CD4-positive, alpha-beta T cell treated with Interleukin-4 for 1 hour (primary cell): ENCODE data around the gene SMCO4.

ENCODE experiments used
- DNase-seq, 2 donors: peaks; one replicate each; pipeline ENCODE4 v3.0.0-alpha.2; 2020 to 2022

Gene SMCO4

GRCh38 chr11:93526641-93527583 lies 16.3 kb downstream of the SMCO4 start:
- DNase-seq = no peak

- DNase-seq = no peak
These were observed 16.9 kb downstream of the SMCO4 start for GRCh38 chr11:93526346-93526633.

- no peak for DNase-seq
These were observed 17.4 kb downstream of the SMCO4 start for GRCh38 chr11:93525601-93526345.

- no peak for DNase-seq
These were observed 18.3 kb downstream of the SMCO4 start for GRCh38 chr11:93524858-93525257.

GRCh38 chr11:93524173-93524536 lies 19.0 kb downstream of the SMCO4 start:
- no peak for DNase-seq

- DNase-seq = no peak
These were observed 22.3 kb downstream of the SMCO4 start for GRCh38 chr11:93520726-93521509.

GRCh38 chr11:93519179-93519578 lies 24.0 kb downstream of the SMCO4 start:
- DNase-seq = no peak

GRCh38 chr11:93518081-93518480 lies 25.1 kb downstream of the SMCO4 start:
- no peak for DNase-seq

- DNase-seq = no peak
These were observed 25.6 kb downstream of the SMCO4 start for GRCh38 chr11:93517611-93518010.

GRCh38 chr11:93517041-93517440 lies 26.1 kb downstream of the SMCO4 start:
- no peak for DNase-seq

GRCh38 chr11:93515441-93516025 lies 27.7 kb downstream of the SMCO4 start:
- no peak for DNase-seq

GRCh38 chr11:93514712-93515111 lies 28.5 kb downstream of the SMCO4 start:
- DNase-seq = no peak

- DNase-seq = no peak
These were observed 29.4 kb downstream of the SMCO4 start for GRCh38 chr11:93513772-93514171.

GRCh38 chr11:93512949-93513667 lies 30.1 kb downstream of the SMCO4 start:
- no peak for DNase-seq

- DNase-seq = no peak
These were observed 31.1 kb downstream of the SMCO4 start for GRCh38 chr11:93512073-93512475.

GRCh38 chr11:93510196-93510873 lies 32.9 kb downstream of the SMCO4 start:
- DNase-seq = no peak

GRCh38 chr11:93507517-93507916 lies 35.7 kb downstream of the SMCO4 start:
- no peak for DNase-seq

- DNase-seq = no peak
These were observed 37.5 kb downstream of the SMCO4 start for GRCh38 chr11:93505703-93506102.

- DNase-seq = no peak
These were observed 38.8 kb downstream of the SMCO4 start for GRCh38 chr11:93504110-93505095.

GRCh38 chr11:93501856-93502255 lies 41.3 kb downstream of the SMCO4 start:
- no peak for DNase-seq

GRCh38 chr11:93500759-93501158 lies 42.4 kb downstream of the SMCO4 start:
- DNase-seq = no peak
